BLaER1 treated with 17β-estradiol and CSF1 and Interleukin-3, amounts not matched to agents 10 nM and 100 nM (cell line): ENCODE measurements around the gene LHX3.

Experiments
- H3K27ac ChIP-seq, 11 experiments: shearing (Covaris generic); formaldehyde crosslinking; 2 replicates each; pipeline ENCODE4 v1.8.1; 2022
- H3K27me3 ChIP-seq, 11 experiments: shearing (Covaris generic); formaldehyde crosslinking; 2 replicates each; pipeline ENCODE4 v1.8.1; 2022
- H3K36me3 ChIP-seq, 11 experiments: shearing (Covaris generic); formaldehyde crosslinking; 2 replicates each; pipeline ENCODE4 v1.8.1; 2022
- H3K4me1 ChIP-seq, 10 experiments: shearing (Covaris generic); formaldehyde crosslinking; 2 replicates each; pipeline ENCODE4 v1.8.1; 2022
- H3K4me2 ChIP-seq, 11 experiments: shearing (Covaris generic); formaldehyde crosslinking; 2 replicates each; pipeline ENCODE4 v1.8.1; 2022
- H3K4me3 ChIP-seq, 10 experiments: shearing (Covaris generic); formaldehyde crosslinking; 2 replicates each; pipeline ENCODE4 v1.8.1; 2022
- H3K9ac ChIP-seq, 11 experiments: shearing (Covaris generic); formaldehyde crosslinking; 2 replicates each; pipeline ENCODE4 v1.8.1; 2022
- H3K9me3 ChIP-seq, 11 experiments: shearing (Covaris generic); formaldehyde crosslinking; replicated peaks in 1 of 11; 2 replicates each; pipeline ENCODE4 v1.8.1; 2022
- H4K20me1 ChIP-seq, 11 experiments: shearing (Covaris generic); formaldehyde crosslinking; 2 replicates each; pipeline ENCODE4 v1.8.1; 2022
- Cebpa-rat ChIP-seq, 11 experiments: shearing (Covaris generic); IDR thresholded peaks; 2 replicates each; pipeline ENCODE4 v1.8.1; 2022

Gene LHX3

GRCh38 chr9:136149853-136150252 is 55.1 kb downstream of the LHX3 start:
- no peak overlapping the region for H3K9ac ChIP-seq
- no peaks in the 10 kb centered on the region for H3K36me3 ChIP-seq
- H3K4me2 ChIP-seq: no peak overlapping the region
- no peak overlapping the region for H3K27ac ChIP-seq
- TF ChIP-seq Cebpa-rat (IDR thresholded peaks at IDR 0.05): no peak
- peaks cover 0 to 18% (median 0%) of the 10 kb centered on the region in 10 experiments; a peak in 4 of 20 replicates for H3K4me1 ChIP-seq
- no peak overlapping the region for H3K4me3 ChIP-seq
- no peaks in the 10 kb centered on the region for H3K9me3 ChIP-seq
- peaks cover 0 to 19% (median 0%) of the 10 kb centered on the region in 11 experiments; a peak in 3 of 22 replicates for H4K20me1 ChIP-seq
- no peaks in the 10 kb centered on the region for H3K27me3 ChIP-seq

- Histone ChIP-seq H3K36me3 (no peaks in the 10 kb centered on the region), H3K4me1 (peaks cover 0 to 19% (median 0%) of the 10 kb centered on the region in 10 experiments; a peak in 4 of 20 replicates), H3K4me3 (no peak overlapping the region), H4K20me1 (peaks cover 0 to 24% (median 0%) of the 10 kb centered on the region in 11 experiments; a peak in 3 of 22 replicates), H3K4me2 (no peak overlapping the region), H3K27me3 (no peaks in the 10 kb centered on the region), H3K9ac (no peak overlapping the region), H3K9me3 (no peaks in the 10 kb centered on the region), H3K27ac (no peak overlapping the region)
- no peak for TF ChIP-seq Cebpa-rat (IDR thresholded peaks at IDR 0.05)
Measured at GRCh38 chr9:136149337-136149736, 55.6 kb downstream of the LHX3 start.

GRCh38 chr9:136148766-136149165 is 56.2 kb downstream of the LHX3 start:
- no peak for TF ChIP-seq Cebpa-rat (IDR thresholded peaks at IDR 0.05)
- no peaks in the 10 kb centered on the region for H3K9me3 ChIP-seq
- peaks cover 0 to 29% (median 0%) of the 10 kb centered on the region in 11 experiments; a peak in 3 of 22 replicates for H4K20me1 ChIP-seq
- H3K4me3 ChIP-seq: no peak overlapping the region
- no peak overlapping the region for H3K27ac ChIP-seq
- H3K9ac ChIP-seq: no peak overlapping the region
- no peak overlapping the region for H3K4me2 ChIP-seq
- H3K4me1 ChIP-seq: peaks cover 0 to 24% (median 3%) of the 10 kb centered on the region in 10 experiments; a peak in 14 of 20 replicates
- H3K36me3 ChIP-seq: no peaks in the 10 kb centered on the region
- no peaks in the 10 kb centered on the region for H3K27me3 ChIP-seq

- Histone ChIP-seq H3K9ac (0 out of 22 replicates have a peak overlapping the region, but pooled peaks of 1 of the 11 experiments have one; percentile 15), H3K9me3 (no peaks in the 10 kb centered on the region), H3K4me1 (peaks cover 0 to 26% (median 10%) of the 10 kb centered on the region in 10 experiments; a peak in 16 of 20 replicates), H3K4me2 (peak overlapping the region in 1 of 11 experiments; percentile 3; a peak in 2 of 22 replicates), H3K27ac (no peak overlapping the region), H4K20me1 (peaks cover 0 to 31% (median 0%) of the 10 kb centered on the region in 11 experiments; a peak in 3 of 22 replicates), H3K36me3 (no peaks in the 10 kb centered on the region), H3K27me3 (no peaks in the 10 kb centered on the region), H3K4me3 (no peak overlapping the region)
- no peak for TF ChIP-seq Cebpa-rat (IDR thresholded peaks at IDR 0.05)
Measured at GRCh38 chr9:136147890-136148714, 56.8 kb downstream of the LHX3 start.

- H3K27me3 ChIP-seq: no peaks in the 10 kb centered on the region
- H3K4me1 ChIP-seq: peaks cover 0 to 35% (median 19%) of the 10 kb centered on the region in 10 experiments; a peak in 16 of 20 replicates
- no peak overlapping the region for H3K27ac ChIP-seq
Measured at GRCh38 chr9:136147038-136147889, 57.7 kb downstream of the LHX3 start.

More at GRCh38 chr9:136147038-136147889, 57.7 kb downstream of the LHX3 start:
- Histone ChIP-seq H3K9me3 (no peaks in the 10 kb centered on the region), H3K36me3 (no peaks in the 10 kb centered on the region), H3K4me2 (no peak overlapping the region), H3K9ac (no peak overlapping the region; a peak in 1 of 22 replicates), H3K4me3 (no peak overlapping the region), H4K20me1 (peaks cover 0 to 26% (median 0%) of the 10 kb centered on the region in 11 experiments; a peak in 3 of 22 replicates)
- TF ChIP-seq Cebpa-rat (IDR thresholded peaks at IDR 0.05): no peak
